Esophagus (tissue), 2 donors: ENCODE measurements around the gene RIBC2. TPM values are rescaled to one million over a fixed set of nuclear protein-coding genes. Genes with fewer than 3 reads are reported as not detected.
"Not testable (repeated sequence)": the region's sequence is repeated elsewhere in the genome, so short reads cannot be mapped to it uniquely, and the experiment has no call there.

ENCODE experiments used
- H3K27ac ChIP-seq, 2 donors: one replicate each; pipeline ENCODE4 v1.5.1; 2013; ENCODE audit warnings: low read depth in 2 of 2, mild to moderate bottlenecking in 2 of 2, inconsistent platforms in 1 of 2, low read length in 1 of 2, moderate library complexity in 1 of 2
- H3K27me3 ChIP-seq, 2 donors: one replicate each; pipeline ENCODE4 v1.6.1; 2013; ENCODE audit warnings: low read length in 2 of 2, control low read depth in 1 of 2, mild to moderate bottlenecking in 1 of 2; ENCODE audit not compliant: insufficient read depth in 2 of 2, control insufficient read depth in 1 of 2
- H3K36me3 ChIP-seq, 2 donors: one replicate each; pipeline ENCODE4 v1.6.1; 2013; ENCODE audit warnings: low read length in 1 of 2; ENCODE audit not compliant: control insufficient read depth in 2 of 2, insufficient read depth in 2 of 2
- H3K4me1 ChIP-seq, 2 donors: one replicate each; pipeline ENCODE4 v1.6.1; 2013; ENCODE audit warnings: low read length in 1 of 2; ENCODE audit not compliant: control insufficient read depth in 2 of 2, insufficient read depth in 2 of 2
- H3K4me3 ChIP-seq, 2 donors: one replicate each; pipeline ENCODE4 v1.5.1; 2013; ENCODE audit warnings: low read length in 2 of 2, mild to moderate bottlenecking in 2 of 2, low read depth in 1 of 2, moderate library complexity in 1 of 2
- H3K9me3 ChIP-seq, 2 donors: one replicate each; pipeline ENCODE4 v1.6.1; 2013; ENCODE audit warnings: mild to moderate bottlenecking in 2 of 2, low read depth in 1 of 2, low read length in 1 of 2, moderate library complexity in 1 of 2; ENCODE audit not compliant: control insufficient read depth in 2 of 2, insufficient read depth in 1 of 2
- WGBS, 2 donors: extraction: QIAGEN DNeasy Blood & Tissue Kit; methylation state at CpG; one replicate each; pipeline ENCODE4 v1.1.7; 2013; 5-methylcytosine and 5-hydroxymethylcytosine counted together
- polyA plus RNA-seq, 2 donors: library from polyadenylated mRNA; stranded (reverse); fragments of 200-250 nt; gene quantifications; one replicate each; pipeline ENCODE4 v1.2.3, GENCODE V29; 2013
- donor health status: healthy with polysubstance abuse.
- donor health status: Bipolar disorder and iron deficiency.

The RIBC2 gene, protein sequence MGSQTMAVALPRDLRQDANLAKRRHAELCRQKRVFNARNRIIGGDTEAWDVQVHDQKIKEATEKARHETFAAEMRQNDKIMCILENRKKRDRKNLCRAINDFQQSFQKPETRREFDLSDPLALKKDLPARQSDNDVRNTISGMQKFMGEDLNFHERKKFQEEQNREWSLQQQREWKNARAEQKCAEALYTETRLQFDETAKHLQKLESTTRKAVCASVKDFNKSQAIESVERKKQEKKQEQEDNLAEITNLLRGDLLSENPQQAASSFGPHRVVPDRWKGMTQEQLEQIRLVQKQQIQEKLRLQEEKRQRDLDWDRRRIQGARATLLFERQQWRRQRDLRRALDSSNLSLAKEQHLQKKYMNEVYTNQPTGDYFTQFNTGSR
- polyA plus RNA-seq = 1 to 10 TPM; 1.3 to 1.5 TPM

DNA sequence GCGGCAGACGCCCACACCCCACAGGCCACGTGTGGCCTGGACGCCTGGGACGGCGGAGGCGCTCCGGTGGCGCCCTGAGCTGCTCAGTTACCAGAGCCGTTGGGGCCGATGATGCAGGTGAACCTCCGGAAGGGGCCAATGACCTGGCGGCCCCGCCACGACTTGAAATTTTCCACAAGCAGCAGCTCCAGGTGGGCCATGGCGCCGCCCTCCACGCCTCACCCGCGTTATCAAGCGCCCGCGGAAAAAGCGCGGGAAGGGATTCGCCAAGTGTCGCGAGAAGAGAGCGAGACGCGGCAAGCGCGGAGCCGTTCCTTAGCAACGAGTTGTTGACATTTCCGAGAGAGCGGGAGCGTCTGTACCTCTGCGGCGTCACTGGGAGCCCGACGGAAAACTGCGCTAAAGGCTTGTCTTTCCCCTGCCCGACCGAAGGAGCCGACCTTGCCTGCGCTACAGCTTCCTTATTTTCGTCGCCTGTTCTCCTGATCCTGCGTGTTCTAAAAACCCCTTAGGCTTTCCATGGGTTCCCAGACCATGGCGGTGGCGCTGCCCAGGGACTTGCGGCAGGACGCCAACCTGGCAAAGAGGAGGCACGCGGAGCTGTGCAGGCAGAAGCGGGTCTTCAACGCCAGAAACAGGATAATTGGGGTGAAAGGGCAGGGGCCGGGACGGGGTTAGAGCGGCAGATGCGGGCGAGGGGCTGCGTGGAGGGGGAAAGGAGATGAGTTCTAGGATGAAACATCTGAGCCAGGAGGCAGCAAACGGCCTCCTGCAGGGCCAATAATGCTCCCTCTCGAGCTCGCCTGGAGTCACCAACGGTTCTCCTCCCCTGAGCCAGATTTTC, at the start of gene RIBC2, which contains the start of gene SMC1B:
Gene RIBC2 (plus strand): TSS at position 326 of the 844 bp plus-strand sequence. CDS start 194 bp downstream, at position 520.
Gene SMC1B (minus strand): TSS at position 232 of the 844 bp plus-strand sequence. CDS start 32 bp downstream, at position 200.
- Histone ChIP-seq H3K27me3 (no peaks in the 10 kb centered on the region), H3K4me1 (peaks cover 6 to 12% of the 10 kb centered on the region in 2 donors), H3K27ac (peak within 1 kb of the TSS; percentile 8 to 32), H3K36me3 (peaks cover 0 to under 1% of the 10 kb centered on the region in 2 donors), H3K9me3 (no peaks in the 10 kb centered on the region), H3K4me3 (peak within 1 kb of the TSS; percentile 49 to 59)
- WGBS, 2 donors = 11 to 15% methylated on average over 67 to 68 of the region's 68 CpGs

GRCh38 chr22:45366713-45367112, 46.8 kb upstream of the RIBC2 start:
- WGBS, 2 donors = 80 to 85% methylated on average over 3 of the region's 3 CpGs
- no peaks in the 10 kb centered on the region for H3K4me1 ChIP-seq
- no peak overlapping the region for H3K4me3 ChIP-seq
- no peaks in the 10 kb centered on the region for H3K36me3 ChIP-seq
- no peaks in the 10 kb centered on the region for H3K27me3 ChIP-seq
- no peaks in the 10 kb centered on the region for H3K9me3 ChIP-seq
- no peak overlapping the region for H3K27ac ChIP-seq

- H3K36me3 ChIP-seq, H3K4me3 ChIP-seq, H3K9me3 ChIP-seq, H3K4me1 ChIP-seq, H3K27me3 ChIP-seq, H3K27ac ChIP-seq: not testable (repeated sequence)
- WGBS, 2 donors = 90 to 91% methylated on average over 3 of the region's 3 CpGs
These were observed 39.9 kb upstream of the RIBC2 start for GRCh38 chr22:45373592-45373991.

- Histone ChIP-seq H3K4me1 (no peaks in the 10 kb centered on the region), H3K36me3 (no peaks in the 10 kb centered on the region), H3K4me3 (no peak overlapping the region), H3K9me3 (no peaks in the 10 kb centered on the region), H3K27me3 (no peaks in the 10 kb centered on the region), H3K27ac (no peak overlapping the region)
- 85 to 92% methylated on average over 3 of the region's 3 CpGs for WGBS, 2 donors
These were observed 37.5 kb upstream of the RIBC2 start for GRCh38 chr22:45376009-45376408.

GRCh38 chr22:45376703-45377102, 36.8 kb upstream of the RIBC2 start:
- 51 to 64% methylated on average over 1 of the region's 1 CpG for WGBS, 2 donors
- Histone ChIP-seq H3K36me3 (no peaks in the 10 kb centered on the region), H3K27ac (no peak overlapping the region), H3K4me1 (no peaks in the 10 kb centered on the region), H3K4me3 (no peak overlapping the region), H3K9me3 (no peaks in the 10 kb centered on the region), H3K27me3 (no peaks in the 10 kb centered on the region)

DNA sequence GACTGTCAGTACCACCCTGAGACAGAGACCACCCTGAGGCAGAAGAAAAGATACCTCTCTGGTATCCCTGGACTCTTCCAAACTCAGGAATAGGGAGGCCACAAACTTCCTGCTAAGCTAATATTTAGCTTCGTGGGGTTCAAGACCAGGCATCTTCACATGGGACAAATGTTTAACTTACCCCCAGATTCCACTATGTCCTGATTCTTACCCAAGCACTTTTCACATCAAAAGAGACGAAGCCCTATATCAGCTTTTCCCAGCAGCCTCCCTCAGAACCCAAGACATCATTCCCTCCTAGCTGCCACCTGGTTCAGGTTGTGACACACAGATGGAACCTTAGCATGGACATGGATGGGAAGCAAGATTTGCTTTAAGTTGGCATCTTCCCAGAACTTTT, 32.1 kb upstream of the RIBC2 start:
- Histone ChIP-seq H3K27ac (no peak overlapping the region), H3K4me3 (no peak overlapping the region), H3K27me3 (no peaks in the 10 kb centered on the region), H3K9me3 (no peaks in the 10 kb centered on the region), H3K4me1 (no peaks in the 10 kb centered on the region), H3K36me3 (no peaks in the 10 kb centered on the region)
- WGBS, 2 donors = 88 to 92% methylated on average over 2 of the region's 2 CpGs

DNA sequence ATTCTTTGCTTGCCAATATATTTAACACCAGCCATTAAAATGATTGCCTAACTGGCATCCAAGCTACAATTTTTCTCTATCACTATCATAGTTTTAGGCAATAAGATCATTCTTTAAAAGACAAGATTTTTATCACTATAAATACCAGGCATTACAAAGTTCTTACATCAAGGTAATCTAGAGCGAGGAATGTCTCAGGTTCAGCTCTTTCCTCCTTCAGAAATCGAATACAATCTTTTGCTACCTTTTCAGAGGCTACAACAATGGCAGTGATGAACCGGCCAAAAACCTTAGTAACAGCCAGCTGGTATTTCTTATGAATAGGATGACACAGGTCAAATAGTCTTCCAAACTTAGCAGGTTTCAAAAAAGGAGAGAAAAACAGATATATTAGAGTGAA, 23.9 kb upstream of the RIBC2 start:
- H3K4me3 ChIP-seq = no peak overlapping the region
- H3K4me1 ChIP-seq = no peaks in the 10 kb centered on the region
- H3K36me3 ChIP-seq = no peaks in the 10 kb centered on the region
- H3K9me3 ChIP-seq = no peaks in the 10 kb centered on the region
- 84 to 89% methylated on average over 3 of the region's 3 CpGs for WGBS, 2 donors
- H3K27ac ChIP-seq = no peak overlapping the region
- no peaks in the 10 kb centered on the region for H3K27me3 ChIP-seq

DNA sequence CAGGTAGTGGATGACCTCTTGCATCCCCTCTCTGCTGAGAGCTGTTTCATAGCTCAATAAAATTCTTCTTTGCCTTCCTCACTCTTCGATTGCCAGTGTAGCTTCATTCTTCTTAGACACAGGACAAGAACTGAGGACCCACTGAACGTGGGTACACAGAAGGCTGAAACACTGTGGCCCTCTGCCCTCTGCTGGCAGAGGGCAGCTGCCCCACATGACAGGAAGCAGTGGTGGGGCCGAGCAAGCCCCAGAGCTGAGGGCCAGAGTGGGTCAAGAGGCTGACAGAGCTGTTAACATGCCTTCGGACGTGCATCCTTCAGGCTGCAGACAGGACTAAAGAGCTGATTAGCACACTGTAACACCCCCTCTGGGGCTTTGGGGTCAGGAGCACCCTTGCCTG, 15.7 kb upstream of the RIBC2 start:
- 82 to 85% methylated on average over 5 of the region's 5 CpGs for WGBS, 2 donors
- Histone ChIP-seq H3K27me3 (no peaks in the 10 kb centered on the region), H3K27ac (no peak overlapping the region), H3K36me3 (no peaks in the 10 kb centered on the region), H3K4me1 (peaks cover 5 to 8% of the 10 kb centered on the region in 2 donors), H3K9me3 (no peaks in the 10 kb centered on the region), H3K4me3 (no peak overlapping the region)

DNA sequence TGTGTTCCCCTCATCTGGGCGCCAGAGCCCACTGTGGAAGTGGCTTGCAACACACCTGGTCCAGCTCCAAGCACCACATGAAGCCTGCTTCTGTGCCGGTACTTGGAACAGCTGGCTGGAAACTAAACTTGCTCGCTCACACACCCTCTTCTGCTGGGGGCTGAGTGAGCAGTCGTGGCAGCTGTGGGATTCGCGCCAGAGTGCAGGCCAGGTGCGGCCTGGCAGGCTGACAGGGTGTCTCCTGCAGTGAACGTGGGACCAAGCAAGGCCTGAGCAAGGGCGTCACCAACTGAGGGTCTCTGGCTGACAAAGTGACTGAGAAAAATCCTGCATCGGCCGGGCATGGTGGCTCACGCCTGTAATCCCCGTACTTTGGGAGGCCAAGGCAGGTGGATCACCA, 15.3 kb upstream of the RIBC2 start:
- Histone ChIP-seq H3K36me3 (no peaks in the 10 kb centered on the region), H3K9me3 (no peaks in the 10 kb centered on the region), H3K4me1 (peaks cover 5 to 8% of the 10 kb centered on the region in 2 donors), H3K4me3 (no peak overlapping the region), H3K27me3 (no peaks in the 10 kb centered on the region), H3K27ac (no peak overlapping the region)
- 75 to 77% methylated on average over 13 of the region's 13 CpGs for WGBS, 2 donors
